ENCODE data around the gene FGD2.

FGD2 gene

GRCh38 chr6:37022135-37022863 lies 16.8 kb downstream of the FGD2 start:
- no peak overlapping the region for H3K4me3 ChIP-seq (ENCODE audit: low read depth, low read length)
- DNase-seq (ENCODE audit: low read depth): no peak
- no peak for TF ChIP-seq CTCF (IDR thresholded peaks at IDR 0.05; ENCODE audit: insufficient read depth, low read depth, low read length, missing control alignments)

- DNase-seq (ENCODE audit: low read depth): no peak
- no peak overlapping the region for H3K4me3 ChIP-seq (ENCODE audit: low read depth, low read length)
- no peak for TF ChIP-seq CTCF (IDR thresholded peaks at IDR 0.05; ENCODE audit: insufficient read depth, low read depth, low read length, missing control alignments)
These were observed 19.3 kb downstream of the FGD2 start for GRCh38 chr6:37024656-37025337.

GRCh38 chr6:37025621-37026466 lies 20.4 kb downstream of the FGD2 start:
- no peak overlapping the region for H3K4me3 ChIP-seq (ENCODE audit: low read depth, low read length)
- DNase-seq (ENCODE audit: low read depth): no peak
- TF ChIP-seq CTCF (IDR thresholded peaks at IDR 0.05; ENCODE audit: insufficient read depth, low read depth, low read length, missing control alignments): no peak

GRCh38 chr6:37027036-37027720 lies 21.7 kb downstream of the FGD2 start:
- no peak overlapping the region for H3K4me3 ChIP-seq (ENCODE audit: low read depth, low read length)
- no peak for TF ChIP-seq CTCF (IDR thresholded peaks at IDR 0.05; ENCODE audit: insufficient read depth, low read depth, low read length, missing control alignments)
- no peak for DNase-seq (ENCODE audit: low read depth)

- H3K4me3 ChIP-seq (ENCODE audit: low read depth, low read length): no peak overlapping the region
- DNase-seq (ENCODE audit: low read depth): no peak
- TF ChIP-seq CTCF (IDR thresholded peaks at IDR 0.05; ENCODE audit: insufficient read depth, low read depth, low read length, missing control alignments): no peak
These were observed 22.5 kb downstream of the FGD2 start for GRCh38 chr6:37027811-37028469.

All from GM12865 (cell line).